ENCODE measurements around the gene CC2D2B. TPM values are rescaled to one million over a fixed set of nuclear protein-coding genes. Genes with fewer than 3 reads are reported as not detected.
A peak's percentile ranks its signal among the peaks of the same experiment; 100 is the strongest.

The CC2D2B gene
- total and polyA plus RNA-seq, 2 of the 13 experiments (the other 11 are each of a cell fraction or from before 2014, with no cell fraction given): 0.20 TPM; not detected in 1

GRCh38 chr10:95864906-95865813 is 42.6 kb upstream of the CC2D2B start (continued):
- TF ChIP-seq HES4 (CRISPR knock-in tag; IDR thresholded peaks at IDR 0.05; ENCODE audit: borderline replicate concordance): no peak
- no peak for TF ChIP-seq PLRG1 (conservative IDR thresholded peaks at IDR 0.05)
- no peak for TF ChIP-seq ZNF572 (CRISPR knock-in tag; IDR thresholded peaks at IDR 0.05)
- no peak for TF ChIP-seq ZBTB42 (CRISPR knock-in tag; IDR thresholded peaks at IDR 0.05)
- TF ChIP-seq ZNF577 (CRISPR knock-in tag; IDR thresholded peaks at IDR 0.05; ENCODE audit: borderline replicate concordance, low read depth): no peak
- no peak for TF ChIP-seq ZNF543 (CRISPR knock-in tag; IDR thresholded peaks at IDR 0.05)
- no peak for TF ChIP-seq PPARG (CRISPR knock-in tag; conservative IDR thresholded peaks at IDR 0.05)
- no peak for TF ChIP-seq ZZZ3 (CRISPR knock-in tag; IDR thresholded peaks at IDR 0.05; ENCODE audit: borderline replicate concordance)
- TF ChIP-seq ZNF530 (CRISPR knock-in tag; IDR thresholded peaks at IDR 0.05; ENCODE audit: low read depth): no peak
- TF ChIP-seq KAT2B (IDR thresholded peaks at IDR 0.05; ENCODE audit: borderline replicate concordance, low read depth, low read length): no peak
- TF ChIP-seq ZUFSP (CRISPR knock-in tag; IDR thresholded peaks at IDR 0.05; ENCODE audit: borderline replicate concordance): no peak
- TF ChIP-seq ZSCAN9 (CRISPR knock-in tag; IDR thresholded peaks at IDR 0.05; ENCODE audit: borderline replicate concordance): 0 out of 2 replicates have a peak, but pooled peaks have one; percentile 29
- no peak for TF ChIP-seq ZBTB21 (CRISPR knock-in tag; IDR thresholded peaks at IDR 0.05)
- TF ChIP-seq HNRNPL (IDR thresholded peaks at IDR 0.05; ENCODE audit: low read depth, low read length): no peak
- TF ChIP-seq HBP1 (CRISPR knock-in tag; IDR thresholded peaks at IDR 0.05; ENCODE audit: low read depth): no peak
- TF ChIP-seq SRSF1 (optimal IDR thresholded peaks at IDR 0.05; ENCODE audit: low read depth, low read length): no peak
- TF ChIP-seq ZFP62 (CRISPR knock-in tag; IDR thresholded peaks at IDR 0.05): no peak
- no peak for TF ChIP-seq ARNTL (CRISPR knock-in tag; IDR thresholded peaks at IDR 0.05)
- no peak for TF ChIP-seq ZNF713 (CRISPR knock-in tag; IDR thresholded peaks at IDR 0.05)
- TF ChIP-seq SOX13 (IDR thresholded peaks at IDR 0.05): no peak
- TF ChIP-seq SOX13 (CRISPR knock-in tag; conservative IDR thresholded peaks at IDR 0.05 in 1 of 2, IDR thresholded peaks at IDR 0.05 in 1 of 2): no peak
- no peak for TF ChIP-seq AFF4 (CRISPR knock-in tag; IDR thresholded peaks at IDR 0.05)
- no peak for TF ChIP-seq GTF2F1 (IDR thresholded peaks at IDR 0.05; ENCODE audit: low read length)
- TF ChIP-seq CBX1 (IDR thresholded peaks at IDR 0.05; ENCODE audit: low read depth): no peak
- TF ChIP-seq POLR2AphosphoS5 (IDR thresholded peaks at IDR 0.05; ENCODE audit: low read depth, low read length): no peak
- TF ChIP-seq HOXD1 (CRISPR knock-in tag; IDR thresholded peaks at IDR 0.05): no peak
